Measurements from ENCODE around the gene GXYLT2. TPM values are rescaled to one million over a fixed set of nuclear protein-coding genes. Genes with fewer than 3 reads are reported as not detected.

Gene GXYLT2
- total RNA-seq, 2 donors from 2014 or later: 7.7 to 20.9 TPM

DNA sequence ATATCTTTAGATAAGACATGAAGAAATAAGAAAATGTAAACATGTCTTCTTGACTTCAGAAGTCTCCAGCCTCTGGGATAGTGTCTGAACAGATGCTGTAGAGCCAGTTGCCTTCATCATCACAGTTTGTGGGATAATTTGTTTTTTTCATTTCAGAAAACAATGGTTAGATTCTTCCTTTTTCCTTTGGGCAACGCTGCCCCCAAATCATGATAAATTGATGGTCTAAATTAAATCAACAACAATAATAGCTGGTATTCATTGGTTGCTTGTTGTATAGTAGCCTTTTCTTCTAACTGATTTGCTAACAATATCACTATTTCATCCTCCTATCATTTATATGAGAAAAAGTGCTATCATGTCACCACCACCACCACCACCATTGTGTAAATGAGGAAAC, 27.0 kb upstream of the GXYLT2 start:
- no peaks in the 10 kb centered on the region for H3K9me3 ChIP-seq
- TF ChIP-seq, protein P1, sequence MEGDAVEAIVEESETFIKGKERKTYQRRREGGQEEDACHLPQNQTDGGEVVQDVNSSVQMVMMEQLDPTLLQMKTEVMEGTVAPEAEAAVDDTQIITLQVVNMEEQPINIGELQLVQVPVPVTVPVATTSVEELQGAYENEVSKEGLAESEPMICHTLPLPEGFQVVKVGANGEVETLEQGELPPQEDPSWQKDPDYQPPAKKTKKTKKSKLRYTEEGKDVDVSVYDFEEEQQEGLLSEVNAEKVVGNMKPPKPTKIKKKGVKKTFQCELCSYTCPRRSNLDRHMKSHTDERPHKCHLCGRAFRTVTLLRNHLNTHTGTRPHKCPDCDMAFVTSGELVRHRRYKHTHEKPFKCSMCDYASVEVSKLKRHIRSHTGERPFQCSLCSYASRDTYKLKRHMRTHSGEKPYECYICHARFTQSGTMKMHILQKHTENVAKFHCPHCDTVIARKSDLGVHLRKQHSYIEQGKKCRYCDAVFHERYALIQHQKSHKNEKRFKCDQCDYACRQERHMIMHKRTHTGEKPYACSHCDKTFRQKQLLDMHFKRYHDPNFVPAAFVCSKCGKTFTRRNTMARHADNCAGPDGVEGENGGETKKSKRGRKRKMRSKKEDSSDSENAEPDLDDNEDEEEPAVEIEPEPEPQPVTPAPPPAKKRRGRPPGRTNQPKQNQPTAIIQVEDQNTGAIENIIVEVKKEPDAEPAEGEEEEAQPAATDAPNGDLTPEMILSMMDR (IDR thresholded peaks at IDR 0.05): no peak
- TF ChIP-seq POLR2A (IDR thresholded peaks at IDR 0.05) (no peak), POLR2AphosphoS5 (IDR thresholded peaks at IDR 0.05) (no peak)
- intact Hi-C loops (cut with DNase I): no loop called here
- H3K36me3 ChIP-seq: no peaks in the 10 kb centered on the region
- no peaks in the 10 kb centered on the region for H3K27me3 ChIP-seq (replicated peaks; ENCODE audit: insufficient read depth)
- no peaks in the 10 kb centered on the region for H3K4me1 ChIP-seq (replicated peaks)
- H3K4me3 ChIP-seq: no peak overlapping the region
- no peak overlapping the region for H3K27ac ChIP-seq
- WGBS: 73% methylated on average over 1 of the region's 1 CpG
- DNase-seq (ENCODE audit: low spot score): no peak

DNA sequence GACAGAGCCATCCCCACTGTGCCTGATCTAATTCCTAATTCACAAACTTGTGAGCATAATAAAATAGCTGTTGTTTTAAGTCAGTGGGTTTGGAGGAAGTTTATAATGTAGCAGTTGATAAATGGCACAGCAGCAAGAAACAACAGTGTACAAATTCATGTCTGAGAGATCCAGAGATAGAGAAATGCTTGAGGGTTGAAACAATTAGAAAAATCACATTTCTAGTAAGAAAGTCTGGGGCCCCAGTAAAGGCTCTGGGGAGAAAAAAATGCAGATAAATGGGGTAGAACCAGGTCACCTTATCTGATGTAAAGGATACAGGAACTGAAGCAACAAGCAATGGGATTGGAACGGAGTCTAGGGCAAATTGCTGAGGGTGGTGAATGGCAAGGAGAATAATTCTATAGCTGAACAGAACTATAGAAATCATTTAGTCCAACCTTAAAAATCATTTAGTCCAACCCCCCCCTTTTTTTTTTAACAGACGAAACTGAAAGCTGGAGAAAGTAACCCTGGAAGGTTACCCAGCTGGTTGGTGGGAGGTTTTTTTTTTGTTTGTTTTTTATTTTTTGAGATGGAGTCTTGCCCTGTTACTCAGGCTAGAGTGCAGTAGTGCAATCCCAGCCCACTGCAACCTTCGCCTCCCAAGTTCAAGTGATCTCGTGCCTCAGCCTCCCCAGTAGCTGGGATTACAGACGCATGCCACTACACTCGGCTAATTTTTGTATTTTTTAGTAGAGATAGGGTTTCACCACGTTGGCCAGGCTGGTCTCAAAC, 25.3 kb upstream of the GXYLT2 start:
- H3K4me3 ChIP-seq: no peak overlapping the region
- no peak for DNase-seq (ENCODE audit: low spot score)
- no peaks in the 10 kb centered on the region for H3K36me3 ChIP-seq
- WGBS: 55% methylated on average over 7 of the region's 7 CpGs
- no peak overlapping the region for H3K27ac ChIP-seq
- H3K27me3 ChIP-seq (replicated peaks; ENCODE audit: insufficient read depth): no peaks in the 10 kb centered on the region
- no peaks in the 10 kb centered on the region for H3K9me3 ChIP-seq
- H3K4me1 ChIP-seq (replicated peaks): no peaks in the 10 kb centered on the region
- intact Hi-C loops (cut with DNase I): no loop called here
- TF ChIP-seq POLR2AphosphoS5 (IDR thresholded peaks at IDR 0.05) (no peak), POLR2A (IDR thresholded peaks at IDR 0.05) (no peak)
- TF ChIP-seq, protein P1 (IDR thresholded peaks at IDR 0.05): no peak

DNA sequence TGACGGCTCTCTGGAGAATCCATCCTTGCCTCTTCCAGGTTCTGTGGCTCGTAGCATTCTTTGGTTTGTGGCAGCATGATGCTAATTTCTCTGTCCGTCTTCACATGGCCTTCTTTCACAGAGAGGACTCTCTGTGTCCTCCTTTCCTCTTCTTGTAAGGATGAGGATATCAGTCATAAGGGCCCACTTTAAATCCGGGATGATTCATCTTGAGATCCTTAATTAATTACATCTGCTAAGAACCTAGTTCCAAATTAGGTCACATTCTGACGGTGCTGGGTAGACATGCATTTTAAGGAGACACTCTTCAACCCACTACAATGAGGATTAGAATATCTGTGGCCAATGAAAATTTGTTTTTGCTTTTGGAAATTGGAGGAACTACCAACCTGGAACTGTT, 15.7 kb upstream of the GXYLT2 start:
- Histone ChIP-seq H3K36me3 (no peaks in the 10 kb centered on the region), H3K27ac (no peak overlapping the region), H3K9me3 (no peaks in the 10 kb centered on the region), H3K27me3 (replicated peaks; ENCODE audit: insufficient read depth) (no peaks in the 10 kb centered on the region), H3K4me3 (no peak overlapping the region), H3K4me1 (replicated peaks) (no peaks in the 10 kb centered on the region)
- 63% methylated on average over 5 of the region's 5 CpGs for WGBS
- TF ChIP-seq POLR2A (IDR thresholded peaks at IDR 0.05) (no peak), POLR2AphosphoS5 (IDR thresholded peaks at IDR 0.05) (no peak)
- TF ChIP-seq, protein P1 (IDR thresholded peaks at IDR 0.05): no peak
- no peak for DNase-seq (ENCODE audit: low spot score)
- intact Hi-C loops (cut with DNase I): no loop called here

DNA sequence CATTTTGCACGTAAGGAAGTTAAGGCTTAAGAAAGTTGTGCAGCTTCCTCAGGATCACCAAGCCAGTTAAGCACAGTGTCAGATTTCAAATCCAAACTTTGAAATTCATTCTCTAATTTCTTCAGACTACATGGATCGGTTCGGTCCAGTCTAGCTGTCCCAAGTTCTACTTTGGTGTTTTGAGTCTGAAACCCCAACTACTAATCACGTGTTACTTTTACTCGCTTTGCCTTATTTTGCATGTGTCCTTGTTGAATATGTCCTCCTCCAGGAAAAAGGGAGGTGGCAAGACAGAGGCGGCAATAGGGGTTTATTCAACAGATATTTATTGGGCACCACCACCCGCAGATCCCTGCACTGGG, 522 bp upstream of the GXYLT2 start:
- under 1% methylated on average over 7 of the region's 7 CpGs for WGBS
- intact Hi-C loops (cut with DNase I): loop anchor here (5.0 kb wide), 3 partner anchors 40 to 110 kb away; partner anchors contain the start of genes PPP4R2 and SHQ1
- no peak for DNase-seq (ENCODE audit: low spot score)
- Histone ChIP-seq H3K9me3 (no peaks in the 10 kb centered on the region), H3K36me3 (no peaks in the 10 kb centered on the region), H3K4me1 (replicated peaks) (no peaks in the 10 kb centered on the region), H3K27ac (no peak overlapping the region), H3K4me3 (peak overlapping the region; percentile 35), H3K27me3 (replicated peaks; ENCODE audit: insufficient read depth) (no peaks in the 10 kb centered on the region)
- TF ChIP-seq, protein P1 (IDR thresholded peaks at IDR 0.05): no peak
- no peak for TF ChIP-seq POLR2A (IDR thresholded peaks at IDR 0.05)
- no peak for TF ChIP-seq POLR2AphosphoS5 (IDR thresholded peaks at IDR 0.05)

Data from prostate gland (tissue), 2 donors.